GM18499 (cell line): ENCODE measurements around the gene GSE1.

Experiments used
- ATAC-seq: cut with Tn5 transposase; IDR thresholded peaks from one replicate; pipeline ENCODE4 v1.9.1; 2021; ENCODE audit warnings: moderate number of reproducible peaks; ENCODE audit not compliant: insufficient read depth, unreplicated experiment

The GSE1 gene

DNA sequence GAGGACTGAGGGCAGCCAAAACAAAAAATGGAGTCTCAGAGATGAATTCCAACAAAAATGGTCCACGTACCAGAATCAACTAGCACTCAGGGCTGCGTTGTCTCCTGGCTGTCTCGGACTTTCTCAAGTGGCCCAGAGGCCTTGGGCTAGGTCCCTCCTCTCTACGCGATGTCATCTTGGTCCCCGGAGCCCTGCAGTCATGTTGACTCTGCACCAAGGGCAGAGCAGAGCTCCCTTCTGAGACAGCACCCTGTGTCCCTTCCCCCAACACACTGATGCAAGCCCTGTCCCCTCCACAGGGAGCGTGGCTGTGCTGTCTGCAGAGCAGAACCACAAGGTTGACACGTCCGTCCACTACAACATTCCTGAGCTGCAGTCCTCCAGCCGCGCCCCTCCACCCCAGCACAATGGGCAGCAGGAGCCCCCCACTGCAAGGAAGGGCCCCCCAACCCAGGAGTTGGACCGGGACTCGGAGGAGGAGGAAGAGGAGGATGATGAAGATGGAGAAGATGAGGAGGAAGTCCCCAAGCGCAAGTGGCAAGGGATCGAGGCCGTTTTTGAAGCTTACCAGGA, 54.8 kb downstream of the GSE1 start:
- ATAC-seq, result no peak

DNA sequence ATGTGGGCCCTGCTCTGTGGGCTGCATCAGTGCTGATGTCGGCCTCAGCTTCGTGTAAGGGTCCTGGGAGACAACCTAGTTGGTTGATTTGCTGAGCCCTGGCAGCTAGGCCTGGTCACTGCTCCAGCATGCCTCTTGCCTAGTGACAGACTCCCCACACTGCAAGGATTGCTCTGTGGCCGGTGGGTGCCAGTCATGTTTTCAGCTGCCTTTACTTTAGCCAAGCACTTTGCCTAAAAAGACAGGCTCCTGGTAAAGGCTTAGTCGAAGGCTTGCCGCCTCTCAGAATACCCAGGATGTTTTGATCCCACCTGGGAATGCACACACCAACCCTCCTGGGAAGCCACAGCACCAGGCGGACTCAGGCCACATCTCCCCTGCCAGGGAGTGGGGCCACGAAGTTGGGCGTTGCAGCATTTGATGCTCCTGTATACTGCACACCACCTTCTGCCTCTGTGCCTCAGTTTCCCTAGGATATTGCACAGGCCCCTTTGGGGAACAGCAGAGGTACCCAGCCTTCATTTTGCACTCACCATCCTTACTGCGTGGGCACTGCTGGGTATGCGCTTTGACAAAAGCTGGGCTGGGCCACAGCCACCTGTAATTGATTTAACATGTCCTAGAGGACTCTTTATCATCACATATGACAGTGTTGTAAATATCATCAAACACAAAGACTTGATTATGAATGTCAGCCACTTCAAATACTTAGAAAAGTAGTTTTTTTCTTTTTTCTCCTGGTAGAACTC, 55.7 kb downstream of the GSE1 start:
- no peak for ATAC-seq

DNA sequence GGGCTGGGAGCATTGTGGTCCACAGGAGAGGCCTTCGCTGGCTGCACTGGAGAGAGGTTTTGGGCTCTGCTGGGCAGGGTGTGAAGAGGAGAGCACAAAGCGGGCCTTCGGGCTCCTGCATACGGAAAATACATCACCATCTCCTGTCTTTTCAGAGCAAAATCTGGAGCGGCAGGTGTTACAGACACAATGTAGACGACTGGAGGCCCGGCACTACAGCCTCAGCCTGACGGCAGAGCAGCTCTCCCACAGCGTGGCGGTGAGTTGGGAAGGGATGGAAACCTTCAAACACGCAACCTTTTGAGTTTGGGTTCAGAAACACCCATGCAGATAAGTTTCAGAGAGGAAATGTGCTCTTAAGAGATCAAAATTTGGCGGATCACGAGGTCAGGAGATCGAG, 57.7 kb downstream of the GSE1 start:
- ATAC-seq, result no peak

DNA sequence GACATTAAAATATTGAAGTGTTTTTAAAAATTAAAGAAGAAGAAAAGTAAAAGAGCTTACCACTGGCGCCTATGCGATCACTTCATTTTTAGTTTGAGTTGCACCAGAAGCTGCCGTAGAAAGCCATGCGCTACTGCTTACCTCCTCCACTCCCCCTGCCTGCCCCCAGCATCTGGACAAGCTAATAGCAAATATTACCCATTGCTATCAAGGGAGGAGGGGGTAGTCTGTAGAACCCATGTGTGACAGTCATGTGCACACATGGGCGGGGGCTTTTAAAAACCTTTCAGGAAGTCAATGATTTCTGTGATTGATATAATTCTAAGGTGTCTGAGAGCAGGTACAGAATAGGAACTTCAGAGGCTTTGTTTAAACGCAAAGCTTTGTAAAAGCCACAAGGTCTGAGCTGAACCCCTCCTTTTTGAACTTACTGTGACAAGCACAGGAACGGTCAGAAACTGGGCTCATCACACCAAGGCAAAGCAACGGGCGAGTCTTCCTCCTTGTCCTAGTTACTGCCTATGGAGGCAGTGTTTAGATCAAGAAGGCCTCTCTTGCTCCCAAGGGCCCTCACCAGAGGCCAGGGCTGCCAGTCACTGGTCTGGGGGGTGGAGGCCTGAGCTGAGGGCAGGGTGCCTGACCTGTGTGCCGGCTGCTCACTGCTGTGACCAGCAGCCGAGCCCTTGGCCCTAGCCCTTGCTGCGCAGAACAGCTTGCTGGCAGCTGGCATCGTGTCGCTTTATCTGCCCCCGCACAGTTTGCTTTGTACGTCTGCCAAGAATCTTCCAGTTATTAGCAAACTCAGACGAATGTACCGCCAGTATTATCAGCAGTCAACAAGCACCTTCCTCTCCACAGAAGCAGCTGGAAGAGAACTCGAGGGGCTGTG, 60.7 kb downstream of the GSE1 start:
- ATAC-seq, result no peak

DNA sequence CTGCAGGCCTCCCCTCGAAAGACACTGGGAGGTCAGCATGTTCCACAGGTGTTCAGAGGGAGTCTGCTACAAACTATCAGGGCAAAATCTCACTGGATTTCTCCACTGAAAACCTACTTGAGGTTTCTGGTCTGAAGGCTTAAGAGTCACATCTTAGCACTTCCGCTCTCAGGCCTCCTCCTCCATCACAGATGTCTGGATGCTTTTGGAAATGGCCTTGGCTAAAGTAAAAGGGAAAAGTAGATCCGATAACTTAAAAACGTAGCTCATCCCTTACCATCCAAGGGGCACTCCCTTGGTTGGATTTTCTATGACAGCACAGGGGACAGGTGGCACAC, 61.3 kb downstream of the GSE1 start:
- ATAC-seq, result no peak

DNA sequence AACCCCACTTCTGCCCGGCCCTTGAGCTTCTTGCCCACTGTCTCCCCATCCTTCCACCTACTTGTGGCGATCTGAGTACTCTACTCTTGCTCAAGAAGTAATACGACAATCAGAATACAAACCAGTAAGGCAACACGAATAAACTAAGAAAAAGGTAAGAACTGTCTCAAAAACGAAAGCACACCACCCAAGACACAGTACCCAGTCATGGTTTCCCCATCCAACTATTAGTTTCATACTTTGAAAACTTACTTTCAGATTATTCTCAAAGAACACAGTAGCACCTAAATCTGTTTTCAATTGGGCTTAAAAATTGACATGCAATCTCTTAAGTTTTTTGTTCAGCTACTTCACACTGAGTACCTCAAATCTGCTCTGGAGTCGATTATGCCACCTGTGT, 61.7 kb downstream of the GSE1 start:
- ATAC-seq, result no peak

DNA sequence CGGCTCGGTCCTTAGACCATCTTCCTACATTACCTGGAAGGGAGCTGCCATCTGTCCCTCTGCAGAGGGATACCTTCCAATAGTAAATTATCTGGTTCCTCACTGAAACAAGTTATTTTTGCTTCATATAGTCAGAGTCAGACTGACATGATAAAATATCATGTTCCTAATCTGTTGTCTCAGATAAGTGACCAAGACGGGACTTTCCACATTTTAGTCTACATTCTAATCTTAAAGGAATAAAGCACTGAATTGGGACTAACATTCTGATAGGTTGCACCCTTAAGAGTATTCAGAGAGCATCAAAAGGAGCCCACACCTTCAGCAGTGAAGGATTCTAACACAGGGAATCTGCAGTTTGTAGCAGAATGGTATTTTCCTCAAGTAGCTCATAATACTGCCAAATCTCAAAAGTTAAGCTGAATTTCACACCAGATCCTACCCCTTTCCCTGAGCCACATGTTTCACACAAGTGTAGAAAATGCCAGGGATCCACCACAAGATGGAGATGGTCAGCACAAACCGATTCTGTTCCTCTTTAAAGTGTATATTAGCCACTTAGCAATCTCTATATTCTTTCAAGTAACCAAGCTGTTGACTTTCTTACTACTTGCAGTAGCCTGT, 62.2 kb downstream of the GSE1 start:
- no peak for ATAC-seq

DNA sequence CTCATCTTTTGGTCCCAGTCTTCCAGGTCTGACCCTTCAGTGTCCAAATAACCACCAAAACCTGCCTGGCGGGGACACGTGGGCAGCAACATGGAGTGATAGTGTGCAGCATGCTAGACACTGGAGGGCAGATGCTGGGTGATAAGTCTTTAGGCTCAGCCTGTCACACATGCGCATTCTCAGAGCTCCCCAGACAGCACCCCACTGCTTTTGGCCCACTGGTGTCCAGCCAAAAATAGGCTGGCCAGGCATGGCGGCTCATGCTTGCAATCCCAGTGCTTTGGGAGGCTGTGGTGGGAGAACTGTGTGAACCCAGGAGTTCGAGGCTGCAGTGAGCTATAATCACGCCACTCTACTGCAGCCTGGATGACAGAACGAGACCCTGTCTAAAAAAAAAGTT, 63.3 kb downstream of the GSE1 start:
- no peak for ATAC-seq

DNA sequence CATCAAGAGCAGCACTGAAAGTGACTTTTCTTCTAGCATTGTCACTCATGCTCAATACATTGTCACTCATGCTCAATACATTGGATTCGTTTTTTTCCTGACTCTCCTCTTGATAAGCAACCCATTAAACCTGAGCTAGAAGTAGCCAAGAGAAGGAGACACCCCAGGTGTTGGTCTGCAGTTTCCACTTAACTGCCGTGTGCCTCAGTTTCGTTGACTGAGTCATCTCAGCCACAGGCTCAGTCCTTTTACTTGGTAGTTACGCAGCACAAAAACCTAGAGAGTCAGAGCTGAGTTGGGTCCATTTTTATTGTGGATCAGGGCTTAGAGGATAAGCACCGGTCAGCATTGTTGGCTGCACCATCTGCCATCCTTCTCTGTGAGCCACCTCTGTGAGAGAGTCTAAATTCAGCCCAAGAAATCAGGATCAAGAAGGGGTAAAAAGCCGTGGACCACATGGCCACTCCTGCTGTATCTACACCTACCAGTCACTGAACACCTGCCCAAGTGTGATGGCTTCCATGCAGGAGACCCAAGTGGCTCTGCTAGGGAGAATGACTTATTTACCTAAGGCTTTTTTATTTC, 64.4 kb downstream of the GSE1 start:
- ATAC-seq, result no peak

DNA sequence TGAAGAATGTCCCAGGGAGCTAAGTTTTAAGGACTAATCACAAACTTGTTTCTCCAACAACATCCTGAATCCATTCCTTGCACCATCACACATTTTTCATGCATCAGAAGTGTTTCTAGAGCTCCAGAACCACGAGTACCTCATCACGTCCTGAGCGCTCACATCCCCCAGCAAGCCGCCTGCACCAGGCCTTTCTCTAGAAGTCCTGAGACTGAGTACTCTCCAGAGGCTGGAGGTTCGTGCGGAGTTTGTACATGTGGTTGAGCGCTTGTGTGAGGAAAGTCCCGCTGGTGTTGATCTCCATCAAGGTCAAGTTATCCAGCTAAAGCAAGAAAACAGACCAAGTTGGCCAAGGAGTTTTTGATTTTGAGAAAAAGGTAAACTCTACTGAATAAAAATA, 64.9 kb downstream of the GSE1 start:
- ATAC-seq, result no peak

DNA sequence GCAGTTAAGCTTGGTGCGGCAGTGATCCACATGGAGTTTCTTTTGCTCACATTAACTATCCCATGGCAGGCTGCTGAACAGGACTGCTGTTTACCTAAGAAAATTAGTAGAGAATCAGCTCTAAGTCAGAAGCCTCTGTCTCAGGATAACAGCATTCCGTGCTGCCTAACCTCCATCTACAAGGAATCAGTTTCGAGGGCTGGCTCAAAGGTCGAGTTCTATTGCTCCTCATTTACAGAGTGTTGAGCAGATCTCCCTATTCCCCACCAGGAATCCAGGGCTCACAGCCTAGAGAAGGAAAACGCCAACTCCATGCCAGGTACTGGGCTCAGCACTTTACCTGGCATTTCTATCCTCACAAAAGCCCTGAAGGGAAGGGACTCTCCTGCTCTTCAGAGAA, 65.7 kb downstream of the GSE1 start:
- no peak for ATAC-seq

DNA sequence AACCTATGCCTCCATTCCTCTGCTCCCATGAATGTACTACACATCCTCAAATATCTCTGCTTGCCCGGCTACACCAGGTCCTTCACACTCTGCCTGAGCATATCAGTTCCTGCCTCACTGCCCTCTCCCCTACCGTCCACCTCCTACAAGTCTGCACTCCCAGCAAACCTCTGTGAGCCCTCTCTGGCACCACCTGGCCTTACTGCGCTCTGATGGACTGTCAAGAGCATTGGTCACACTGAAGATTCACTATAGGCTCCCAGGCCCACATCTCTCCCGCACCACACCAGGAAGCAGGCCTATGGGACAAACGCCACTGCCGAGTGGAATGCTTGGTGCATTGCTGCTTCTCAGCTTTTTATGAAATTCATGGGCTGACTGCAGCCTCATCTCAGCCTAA, 66.7 kb downstream of the GSE1 start:
- no peak for ATAC-seq

DNA sequence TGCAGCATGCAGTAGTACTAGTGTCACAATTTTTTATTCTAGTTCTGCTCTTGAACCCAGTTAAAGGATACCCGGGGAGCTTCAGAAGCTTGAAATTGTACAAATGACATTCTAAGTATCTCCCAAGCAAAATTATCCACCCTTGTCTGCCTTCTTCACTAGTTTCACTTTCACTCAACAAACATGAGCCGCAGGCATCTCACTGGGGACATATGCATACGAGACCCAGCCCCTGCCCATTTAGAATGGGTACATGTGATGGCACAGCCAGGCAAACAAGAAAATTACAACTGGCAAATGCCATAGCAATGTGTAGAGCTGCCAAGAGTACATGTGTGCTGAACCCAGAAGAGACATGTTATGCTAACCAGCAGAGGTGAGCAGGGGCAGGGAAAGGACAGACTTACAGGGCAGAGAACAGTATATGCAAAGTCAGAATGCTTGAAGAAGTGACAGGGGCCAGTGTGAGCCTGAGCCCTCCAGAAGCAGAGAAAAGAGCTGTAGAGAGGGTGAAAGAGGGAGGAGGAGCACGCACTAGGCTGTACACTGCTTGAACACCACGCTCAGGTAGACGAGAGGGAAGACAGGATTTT, 67.3 kb downstream of the GSE1 start:
- no peak for ATAC-seq

DNA sequence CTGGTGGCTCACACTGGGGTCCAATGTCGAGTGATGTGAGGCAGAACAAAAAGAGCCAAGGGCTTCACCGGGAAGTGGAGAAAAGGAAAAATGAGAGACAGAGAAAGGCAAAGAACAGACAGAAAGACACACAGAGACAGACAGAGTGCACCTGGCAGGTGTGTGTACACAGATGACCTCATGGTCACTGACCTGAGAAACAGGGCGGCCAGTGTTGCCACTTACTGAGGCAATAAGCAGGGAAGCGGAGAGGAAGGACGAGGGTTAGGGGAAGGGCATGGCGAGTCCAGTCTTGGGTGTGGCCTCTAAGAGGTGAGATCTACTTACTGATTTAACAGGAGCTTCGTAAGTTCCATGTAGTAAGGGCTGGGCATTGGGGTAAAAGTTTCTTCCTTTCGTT, 68.1 kb downstream of the GSE1 start:
- no peak for ATAC-seq

DNA sequence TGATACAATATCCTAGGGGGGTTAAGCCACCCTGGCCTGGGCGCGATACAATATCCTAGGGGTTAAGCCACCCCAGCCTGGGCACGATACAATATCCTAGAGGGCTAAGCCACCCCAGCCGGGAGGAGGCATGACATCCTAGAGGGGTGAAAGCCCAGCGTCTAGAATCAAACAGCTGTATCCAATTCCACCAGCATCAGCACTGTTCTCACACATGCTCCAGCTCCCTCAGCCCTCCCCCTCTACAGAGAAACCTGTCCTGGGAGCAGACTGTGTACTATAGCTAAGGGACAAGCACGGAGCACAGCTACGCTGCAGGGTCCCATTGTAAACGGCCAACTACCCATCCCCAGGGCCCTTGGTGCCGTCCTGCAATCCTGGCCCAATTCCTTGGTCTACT, 69.4 kb downstream of the GSE1 start:
- ATAC-seq, result no peak

DNA sequence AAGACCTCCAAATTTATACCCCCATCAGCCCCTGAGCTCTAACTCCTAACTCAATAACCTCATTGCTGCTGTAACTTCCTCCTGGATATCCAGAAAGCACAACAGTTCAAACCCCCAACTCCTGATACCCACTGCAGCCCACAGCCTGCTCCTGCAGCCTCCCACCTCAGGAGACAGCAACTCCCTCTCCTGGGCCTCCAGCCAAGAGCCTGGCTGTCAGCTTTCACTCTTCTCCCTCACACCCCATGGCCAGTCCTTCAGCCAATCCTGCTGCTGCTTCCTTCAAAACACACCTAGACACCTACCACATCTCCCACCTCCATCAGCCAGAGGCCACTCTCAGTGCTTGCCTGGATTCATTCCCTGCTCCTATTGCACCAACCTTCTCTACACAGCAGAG, 70.2 kb downstream of the GSE1 start:
- no peak for ATAC-seq

DNA sequence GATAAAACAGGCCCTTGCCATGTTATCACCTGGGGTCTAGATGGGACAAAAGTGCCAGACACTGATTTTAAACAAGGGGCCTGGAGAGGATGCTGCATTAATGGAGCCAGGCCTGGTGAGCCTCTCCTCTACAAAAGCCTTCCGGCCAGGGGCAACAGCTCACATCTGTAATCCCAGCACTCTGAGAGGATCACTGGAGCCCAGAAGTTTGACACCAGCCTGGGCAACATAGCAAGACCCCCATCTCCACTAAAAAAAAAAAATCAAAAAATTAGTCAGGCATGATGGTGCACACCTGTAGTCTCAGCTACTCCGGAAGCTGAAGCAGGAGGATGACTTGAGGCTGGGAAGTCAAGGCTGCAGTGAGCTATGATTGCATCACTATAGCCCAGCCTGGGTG, 72.1 kb downstream of the GSE1 start:
- no peak for ATAC-seq

DNA sequence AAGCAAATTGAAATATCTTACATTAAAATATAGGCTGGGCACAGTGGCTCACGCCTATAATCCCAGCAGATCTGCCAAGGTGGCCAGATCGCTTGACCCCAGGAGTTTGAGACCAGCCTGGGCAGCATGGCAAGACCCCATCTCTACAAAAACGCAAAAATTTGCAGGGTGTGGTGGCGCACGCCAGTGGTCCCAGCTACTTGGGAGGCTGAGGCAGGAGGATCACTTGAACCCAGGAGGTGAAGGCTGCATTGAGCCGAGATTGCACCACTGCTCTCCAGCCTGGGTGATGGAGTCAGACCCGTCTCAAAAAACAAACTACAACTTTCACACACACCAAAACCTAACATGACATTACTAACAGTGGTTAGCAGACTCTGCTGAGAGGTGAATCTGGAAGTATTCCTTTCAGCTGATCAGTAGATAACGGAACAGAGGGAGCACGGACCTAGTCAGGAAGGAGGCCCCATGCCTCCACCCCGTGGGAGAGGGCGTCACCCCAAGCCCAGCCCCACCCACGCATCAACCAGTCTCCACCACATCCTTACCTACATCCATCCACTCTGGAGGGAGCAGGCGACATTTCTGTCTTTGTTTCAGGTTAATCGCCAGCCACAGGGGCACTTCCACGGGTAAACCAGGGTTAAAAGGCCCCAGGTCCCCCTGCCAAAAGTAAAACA, 73.9 kb downstream of the GSE1 start:
- no peak for ATAC-seq

DNA sequence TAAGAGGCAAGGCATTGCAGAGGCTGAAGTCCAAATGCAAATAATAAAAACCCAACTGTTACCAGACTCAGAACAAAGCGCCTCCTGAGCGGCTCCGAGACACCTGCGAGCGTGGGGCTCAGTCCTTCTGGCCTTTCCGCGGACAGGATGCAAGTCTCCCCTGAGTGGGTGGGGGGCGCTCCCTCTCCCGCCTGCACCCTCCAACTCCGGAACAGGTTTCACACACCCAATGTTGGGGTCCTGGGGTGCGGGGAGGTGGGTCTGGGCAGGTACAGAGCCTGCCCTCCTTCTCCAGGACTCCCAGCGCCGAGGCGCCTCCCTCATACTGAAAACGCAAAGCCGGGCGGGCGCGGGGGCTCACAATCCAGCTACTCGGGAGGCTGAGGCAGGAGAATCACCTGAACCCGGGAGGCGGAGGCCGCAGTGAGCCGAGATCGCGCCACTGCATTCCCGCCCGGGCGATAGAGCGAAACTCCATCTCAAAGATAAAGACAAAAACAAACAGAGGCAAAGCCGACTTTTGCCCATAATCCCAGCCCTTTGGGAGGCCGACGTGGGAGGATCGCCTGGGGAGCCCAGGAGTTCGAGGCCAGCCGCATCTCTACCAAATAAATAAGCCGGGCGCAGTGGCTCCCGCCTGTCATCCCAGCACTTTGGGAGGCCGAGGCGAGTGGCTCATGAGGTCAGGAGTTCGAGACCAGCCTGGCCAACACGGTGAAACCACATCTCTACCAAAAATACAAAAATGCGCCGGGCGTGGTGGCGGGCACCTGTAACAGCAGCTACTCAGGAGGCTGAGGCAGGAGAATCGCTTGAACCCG, 74.7 kb downstream of the GSE1 start:
- no peak for ATAC-seq
